Colonic mucosa (tissue), 4 donors: ENCODE results near the gene P2RY12. TPM values are rescaled to one million over a fixed set of nuclear protein-coding genes. Genes with fewer than 3 reads are reported as not detected.

Experiments
- DNase-seq: peaks from one replicate; pipeline ENCODE4 v3.0.0-alpha.2; 2020
- H3K27ac ChIP-seq: fragments of 200-600 bp; one replicate; pipeline ENCODE4 v1.8.0; 2021
- H3K27me3 ChIP-seq: fragments of 200-600 bp; one replicate; pipeline ENCODE4 v1.8.0; 2021
- H3K36me3 ChIP-seq: fragments of 200-600 bp; one replicate; pipeline ENCODE4 v1.8.0; 2021
- H3K4me1 ChIP-seq: fragments of 200-600 bp; one replicate; pipeline ENCODE4 v1.8.0; 2021; ENCODE audit warnings: mild to moderate bottlenecking
- H3K4me3 ChIP-seq: fragments of 200-600 bp; one replicate; pipeline ENCODE4 v1.8.0; 2021
- H3K9ac ChIP-seq, 2 donors: one replicate each; pipeline ENCODE4 v1.7.0; 2013; ENCODE audit warnings: control low read depth in 2 of 2, low read depth in 2 of 2, low read length in 2 of 2
- H3K9me3 ChIP-seq: fragments of 200-600 bp; one replicate; pipeline ENCODE4 v1.8.0; 2021
- CTCF ChIP-seq: fragments of 200-600 bp; IDR thresholded peaks from one replicate; pipeline ENCODE4 v1.8.0; 2022; ENCODE audit warnings: antibody characterized with exemption, mild to moderate bottlenecking
- intact Hi-C: fragments of 100-400 bp; cut with DNase I; formaldehyde crosslinking; loops from one replicate; pipeline ENCODE4 v1.14.1; 2022
- total RNA-seq, 2 donors: library from RNA; stranded (reverse); fragmentation: NEBNext Ultra II Directional in 1 of 2; extraction: Animal tissue kit (Norgen Biotek cat#: 25700) in 1 of 2; gene quantifications; one replicate each; pipeline ENCODE4 v1.2.1, GENCODE V29; 2021
- donor health status: healthy.
- donor health status: DM: no; HTN: no; CAD: no.
- donor health status: DM: no; HTN: no; CAD: no.

P2RY12 gene
- total RNA-seq, 2 donors from 2014 or later: 0.17 to 0.72 TPM

GRCh38 chr3:151305775-151306151 is 78.8 kb downstream of the P2RY12 start:
- Histone ChIP-seq H3K4me1 (no peaks in the 10 kb centered on the region), H3K9ac (no peak overlapping the region)

GRCh38 chr3:151305060-151305774 is 79.3 kb downstream of the P2RY12 start:
- no peak overlapping the region for H3K4me3 ChIP-seq
- no peaks in the 10 kb centered on the region for H3K36me3 ChIP-seq
- no peak for TF ChIP-seq CTCF
- intact Hi-C loops: no loop called here
- H3K4me1 ChIP-seq: no peaks in the 10 kb centered on the region
- no peak overlapping the region for H3K27ac ChIP-seq
- H3K27me3 ChIP-seq: no peaks in the 10 kb centered on the region
- no peaks in the 10 kb centered on the region for H3K9me3 ChIP-seq
- no peak overlapping the region for H3K9ac ChIP-seq
- peak; percentile 28 for DNase-seq

More at GRCh38 chr3:151305775-151306151, 78.8 kb downstream of the P2RY12 start:
- H3K36me3 ChIP-seq: no peaks in the 10 kb centered on the region
- H3K4me3 ChIP-seq: no peak overlapping the region
- intact Hi-C loops: no loop called here
- H3K9me3 ChIP-seq: no peaks in the 10 kb centered on the region
- no peak for DNase-seq
- TF ChIP-seq CTCF: no peak
- H3K27me3 ChIP-seq: no peaks in the 10 kb centered on the region
- no peak overlapping the region for H3K27ac ChIP-seq

DNA sequence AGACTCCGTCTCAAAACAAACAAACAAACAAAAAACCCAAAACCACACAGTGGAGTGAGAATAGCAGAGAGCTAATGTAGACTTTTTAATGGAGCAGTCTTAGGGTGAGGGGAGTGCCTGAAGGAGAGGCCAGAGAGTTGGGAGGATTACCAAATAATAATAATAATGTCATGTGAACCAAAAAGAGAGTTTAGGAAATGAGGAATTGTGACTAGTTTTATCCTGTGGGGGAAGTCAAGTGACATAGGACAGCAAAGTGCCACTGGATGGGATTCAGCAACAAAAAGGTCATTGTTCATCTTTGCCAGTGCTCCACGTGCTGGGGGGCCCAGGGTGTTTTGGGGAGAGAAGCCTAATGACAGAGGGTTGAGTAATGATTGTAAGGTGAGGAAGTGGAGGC is 80.8 kb downstream of the P2RY12 start:
- H3K4me3 ChIP-seq: no peak overlapping the region
- TF ChIP-seq CTCF: no peak
- H3K4me1 ChIP-seq: no peaks in the 10 kb centered on the region
- no peaks in the 10 kb centered on the region for H3K36me3 ChIP-seq
- H3K9ac ChIP-seq: no peak overlapping the region
- no peaks in the 10 kb centered on the region for H3K27me3 ChIP-seq
- no peak overlapping the region for H3K27ac ChIP-seq
- H3K9me3 ChIP-seq: no peaks in the 10 kb centered on the region
- DNase-seq: no peak
- intact Hi-C loops: no loop called here

DNA sequence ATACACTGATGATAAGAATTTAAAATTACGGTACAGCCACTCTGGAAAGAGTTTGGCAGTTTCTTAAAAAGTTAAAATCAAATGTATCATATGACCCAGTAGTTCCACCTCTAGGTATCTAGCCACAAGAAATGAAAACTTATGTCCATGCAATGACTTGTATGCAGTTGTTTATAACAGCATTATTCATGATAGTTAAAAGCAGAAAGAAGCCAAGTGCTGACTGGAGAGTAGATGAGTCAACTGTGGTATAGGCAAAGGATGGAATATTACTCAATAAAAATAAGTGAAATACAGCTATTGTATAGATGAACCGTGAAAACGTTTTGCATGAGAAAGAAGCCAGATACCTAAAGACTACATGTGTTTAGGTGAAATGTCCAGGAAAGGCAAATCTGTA is 82.8 kb downstream of the P2RY12 start:
- DNase-seq: no peak
- no peaks in the 10 kb centered on the region for H3K36me3 ChIP-seq
- no peaks in the 10 kb centered on the region for H3K27me3 ChIP-seq
- H3K27ac ChIP-seq: no peak overlapping the region
- H3K9ac ChIP-seq: no peak overlapping the region
- no peaks in the 10 kb centered on the region for H3K9me3 ChIP-seq
- no peak overlapping the region for H3K4me3 ChIP-seq
- H3K4me1 ChIP-seq: no peaks in the 10 kb centered on the region
- no peak for TF ChIP-seq CTCF
- intact Hi-C loops: no loop called here

GRCh38 chr3:151300539-151300938 is 84.0 kb downstream of the P2RY12 start:
- TF ChIP-seq CTCF: no peak
- Histone ChIP-seq H3K27ac (no peak overlapping the region), H3K27me3 (no peaks in the 10 kb centered on the region), H3K9ac (no peak overlapping the region), H3K4me1 (no peaks in the 10 kb centered on the region), H3K36me3 (no peaks in the 10 kb centered on the region), H3K4me3 (no peak overlapping the region), H3K9me3 (no peaks in the 10 kb centered on the region)
- intact Hi-C loops: no loop called here
- DNase-seq: no peak
